Activated CD8-positive, alpha-beta memory T cell treated with anti-CD3 and anti-CD28 coated beads for 36 hours (primary cell): ENCODE results near the gene BOLL. TPM values are rescaled to one million over a fixed set of nuclear protein-coding genes. Genes with fewer than 3 reads are reported as not detected.
"Not testable (repeated sequence)": the region's sequence is repeated elsewhere in the genome, so short reads cannot be mapped to it uniquely, and the experiment has no call there.

Experiments used
- CTCF ChIA-PET: fragments of 350-600 bp; sonication (Branson Sonifier 250); formaldehyde crosslinking; loops from one replicate; lab custom pipeline; 2021; ENCODE audit warnings: antibody characterized with exemption; lab: Charles Lee
- POLR2A ChIA-PET: fragments of 350-600 bp; sonication (Branson Sonifier 250); formaldehyde crosslinking; loops from one replicate; lab custom pipeline; 2021; ENCODE audit warnings: antibody characterized with exemption; lab: Charles Lee
- total RNA-seq, 2 experiments: library from RNA; stranded (reverse); gene quantifications; one replicate each; pipeline ENCODE4 v1.2.3, GENCODE V29; 2021

BOLL gene
- total RNA-seq, 2 experiments from 2014 or later: not detected

DNA sequence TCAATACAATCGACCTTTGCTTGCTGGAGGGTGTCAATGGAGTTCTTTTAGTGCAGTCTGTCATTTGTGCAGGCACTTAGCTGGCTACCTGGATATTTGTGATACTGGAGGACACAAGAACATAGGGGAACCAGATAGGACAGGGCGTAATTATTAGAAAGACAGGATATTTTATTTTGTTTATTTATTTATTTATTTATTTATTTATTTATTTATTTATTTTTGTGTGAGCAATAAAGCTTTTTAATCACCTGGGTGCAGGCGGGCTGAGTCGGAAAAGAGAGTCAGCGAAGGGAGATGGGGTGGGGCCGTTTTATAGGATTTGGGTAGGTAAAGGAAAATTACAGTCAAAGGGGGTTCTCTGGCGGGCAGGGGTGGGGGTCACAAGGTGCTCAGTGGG lies 76.0 kb downstream of the BOLL start:
- CTCF ChIA-PET: interaction anchor here (0.7 kb wide), 1 partner anchor 35 kb away, joined by 3 read pairs; no protein-coding TSS in a partner anchor
- POLR2A ChIA-PET: not testable (repeated sequence)

DNA sequence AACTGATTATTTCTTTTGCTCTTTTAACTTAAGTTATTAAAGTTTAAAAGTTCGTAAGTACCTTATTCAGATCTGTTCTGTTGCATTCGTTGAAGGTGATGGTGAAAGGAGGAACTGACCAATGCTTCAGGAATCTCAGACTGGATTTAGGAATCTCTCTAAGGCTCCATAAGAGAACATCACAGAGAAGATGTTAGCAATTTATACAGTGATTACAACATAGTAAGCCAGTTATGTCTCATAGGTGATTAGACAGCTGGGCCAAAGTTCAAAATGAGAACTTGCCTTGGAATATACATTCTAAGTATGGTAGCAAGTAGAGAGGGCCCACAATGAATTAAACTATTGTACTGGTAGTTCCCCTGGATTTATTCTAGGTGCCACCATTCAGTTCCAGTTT lies 76.8 kb downstream of the BOLL start:
- ChIA-PET CTCF (no interaction called here), POLR2A (no interaction called here)

DNA sequence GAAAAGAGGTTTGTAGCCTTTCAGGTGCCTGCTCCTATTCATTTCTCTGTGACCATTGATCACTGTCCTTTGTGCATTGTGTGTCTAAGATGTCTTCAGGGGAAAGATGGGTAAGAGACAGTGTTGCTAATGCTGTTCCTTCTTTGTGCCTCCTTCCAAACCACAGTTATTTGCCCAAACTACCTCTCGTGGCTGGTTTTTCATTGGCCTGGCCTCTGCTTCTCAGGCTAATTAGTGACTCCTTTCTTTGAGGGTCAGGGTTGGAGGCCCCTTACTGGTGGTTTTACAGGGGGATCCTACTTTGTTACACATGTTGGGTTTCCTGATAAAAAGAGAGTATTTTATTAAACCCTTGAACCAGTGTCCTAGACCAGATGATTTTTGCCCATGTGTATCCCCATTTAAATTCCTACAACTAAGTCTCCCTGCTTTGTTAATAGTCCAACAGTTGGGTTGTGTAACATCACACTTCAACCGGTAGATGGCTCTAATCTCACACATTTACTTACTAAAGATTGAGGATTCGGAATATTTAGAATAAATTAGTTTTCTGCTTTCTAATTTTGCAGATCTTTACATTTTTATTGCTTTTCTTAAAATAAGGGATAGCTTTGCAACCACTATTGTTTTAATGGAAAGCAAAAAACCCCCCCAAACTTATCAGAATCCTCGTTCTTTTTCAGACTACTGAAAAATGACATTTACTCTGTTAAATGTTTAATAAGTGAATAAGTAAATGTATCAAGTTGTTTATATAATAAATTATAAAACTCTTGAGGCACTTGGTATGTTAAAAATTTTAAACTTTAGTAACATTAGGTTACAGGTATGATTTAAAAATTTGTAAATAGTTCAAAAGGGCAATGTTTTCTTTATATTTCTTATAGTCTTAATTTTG lies 77.6 kb downstream of the BOLL start:
- POLR2A ChIA-PET: no interaction called here
- CTCF ChIA-PET: no interaction called here

DNA sequence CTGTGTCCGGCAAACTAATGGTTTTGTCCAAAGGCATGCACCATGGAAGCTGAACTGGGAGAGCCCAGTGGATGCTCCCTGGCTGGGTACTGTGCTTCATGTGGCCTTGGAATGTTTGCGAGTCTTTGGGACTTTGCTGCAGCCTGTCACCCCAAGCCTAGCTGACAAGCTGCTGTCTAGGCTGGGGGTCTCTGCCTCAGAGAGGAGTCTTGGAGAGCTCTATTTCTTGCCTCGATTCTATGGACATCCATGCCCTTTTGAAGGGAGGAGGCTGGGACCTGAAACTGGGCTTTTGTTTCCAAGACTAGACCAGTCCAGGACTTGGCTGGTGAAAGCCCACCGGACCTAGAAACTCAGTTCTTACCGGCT lies 78.3 kb downstream of the BOLL start:
- CTCF ChIA-PET: interaction anchor here (1.5 kb wide), 1 partner anchor 72 kb away, joined by 6 read pairs; no protein-coding TSS in a partner anchor

DNA sequence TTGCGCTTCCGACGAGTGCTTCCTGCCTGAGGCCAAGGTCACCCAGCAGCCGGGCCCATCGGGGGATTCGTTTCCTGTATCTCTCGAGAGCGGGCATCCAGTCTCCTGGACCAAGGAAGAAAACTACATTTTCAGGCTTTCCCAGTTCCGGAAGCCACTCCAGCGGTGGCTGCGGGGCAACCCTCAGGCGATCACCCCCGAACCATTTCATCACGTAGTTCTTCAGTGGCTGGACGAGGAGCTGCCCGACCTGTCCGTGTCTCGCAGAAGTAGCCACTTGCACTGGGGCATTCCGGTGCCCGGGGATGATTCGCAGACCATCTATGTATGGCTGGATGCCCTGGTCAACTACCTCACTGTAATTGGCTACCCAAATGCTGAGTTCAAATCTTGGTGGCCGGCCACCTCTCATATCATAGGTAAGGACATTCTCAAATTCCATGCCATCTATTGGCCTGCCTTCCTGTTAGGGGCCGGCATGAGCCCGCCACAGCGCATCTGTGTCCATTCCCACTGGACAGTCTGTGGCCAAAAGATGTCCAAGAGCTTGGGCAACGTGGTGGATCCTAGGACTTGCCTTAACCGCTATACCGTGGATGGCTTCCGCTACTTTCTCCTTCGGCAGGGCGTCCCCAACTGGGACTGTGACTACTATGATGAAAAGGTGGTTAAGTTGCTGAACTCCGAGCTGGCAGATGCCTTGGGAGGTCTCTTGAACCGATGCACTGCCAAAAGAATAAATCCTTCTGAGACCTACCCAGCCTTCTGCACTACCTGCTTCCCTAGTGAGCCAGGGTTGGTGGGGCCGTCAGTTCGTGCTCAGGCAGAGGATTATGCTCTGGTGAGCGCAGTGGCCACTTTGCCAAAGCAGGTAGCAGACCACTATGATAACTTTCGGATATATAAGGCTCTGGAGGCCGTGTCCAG lies 78.9 kb downstream of the BOLL start:
- ChIA-PET POLR2A (interaction anchor here (0.6 to 1.5 kb wide), 3 partner anchors 190 to 271 kb away, joined by 3 to 7 read pairs (median 5); partner anchors contain the start of genes HSPD1, HSPE1, MOB4 and SF3B1), CTCF (interaction anchor here (0.6 to 1.5 kb wide), 2 partner anchors 26 to 73 kb away, joined by 4 to 6 read pairs; no protein-coding TSS in a partner anchor)

More for the DNA sequence above, 78.3 kb downstream of the BOLL start:
- POLR2A ChIA-PET: no interaction called here

DNA sequence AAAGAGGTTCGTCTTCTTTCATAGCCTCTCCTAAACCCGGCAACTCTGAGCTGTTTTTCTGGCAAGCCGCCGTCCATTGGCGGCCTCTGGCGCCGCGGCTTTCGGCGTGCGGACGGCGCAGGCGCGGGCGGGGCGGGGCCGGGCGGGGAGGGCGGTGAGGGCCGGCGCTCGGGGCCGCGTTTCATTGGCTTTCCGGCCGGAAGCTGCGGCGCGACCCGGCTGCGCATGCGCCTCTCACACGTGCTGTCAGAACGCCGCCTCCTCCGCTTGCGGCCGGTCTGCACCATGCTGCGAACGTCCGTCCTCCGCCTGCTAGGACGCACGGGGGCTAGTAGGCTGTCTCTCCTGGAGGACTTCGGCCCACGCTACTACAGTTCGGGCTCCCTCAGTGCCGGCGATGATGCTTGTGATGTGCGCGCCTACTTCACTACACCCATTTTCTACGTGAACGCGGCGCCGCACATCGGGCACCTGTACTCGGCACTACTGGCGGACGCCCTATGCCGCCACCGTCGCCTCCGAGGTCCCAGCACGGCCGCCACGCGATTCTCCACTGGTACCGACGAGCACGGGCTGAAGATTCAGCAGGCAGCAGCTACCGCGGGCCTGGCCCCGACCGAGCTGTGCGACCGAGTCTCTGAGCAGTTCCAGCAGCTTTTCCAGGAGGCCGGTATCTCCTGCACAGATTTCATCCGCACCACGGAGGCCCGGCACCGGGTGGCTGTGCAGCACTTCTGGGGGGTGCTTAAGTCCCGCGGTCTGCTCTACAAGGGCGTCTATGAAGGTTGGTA lies 79.8 kb downstream of the BOLL start, which contains the start of gene MARS2:
MARS2 (plus strand) TSS at position 249 of the 791 bp plus-strand sequence; CDS start at position 286, 37 bp downstream.
- POLR2A ChIA-PET: interaction anchor here (0.6 to 1.5 kb wide), 5 partner anchors 189 to 270 kb away, joined by 3 to 9 read pairs (median 5); partner anchors contain the start of genes COQ10B, HSPD1, HSPE1 and MOB4
- CTCF ChIA-PET: interaction anchor here (0.6 to 1.5 kb wide), 3 partner anchors 25 to 189 kb away, joined by 3 to 6 read pairs (median 4); partner anchors contain the start of gene MOB4

DNA sequence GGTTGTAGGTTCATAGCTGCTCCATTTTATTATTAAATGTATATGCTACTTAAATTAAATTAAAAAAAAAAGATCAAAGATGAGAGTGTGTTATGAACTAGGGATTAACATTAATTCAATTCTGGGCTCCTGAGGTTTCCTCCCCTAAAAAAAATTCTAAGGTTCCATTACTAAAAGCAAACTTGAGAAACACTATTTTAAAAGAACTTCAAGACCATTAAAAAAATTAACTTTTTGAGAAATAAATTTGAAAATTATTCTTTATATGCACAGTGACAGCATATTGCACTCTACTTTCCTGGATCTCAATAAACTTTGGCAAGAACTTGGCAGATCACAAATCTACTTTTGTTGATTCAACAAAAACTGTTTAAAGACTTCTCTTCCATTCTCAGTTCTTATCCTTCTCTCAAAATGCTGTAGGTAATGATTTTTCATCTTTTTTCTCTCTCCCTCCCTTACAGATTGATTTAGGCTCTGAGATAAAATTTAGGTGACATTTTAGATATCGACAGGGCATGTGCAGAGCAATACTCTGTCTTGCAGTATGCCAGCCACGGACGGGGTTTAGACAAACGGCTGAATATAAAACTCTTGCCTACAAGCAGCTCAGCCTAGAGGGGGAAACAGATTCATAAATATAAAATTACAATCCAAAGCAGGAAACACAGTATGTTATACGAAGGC lies 80.5 kb downstream of the BOLL start:
- CTCF ChIA-PET: interaction anchor here (1.3 kb wide), 1 partner anchor 188 kb away, joined by 3 read pairs; the partner anchor contains the start of gene MOB4
- POLR2A ChIA-PET: interaction anchor here (0.6 to 1.5 kb wide), 5 partner anchors 188 to 270 kb away, joined by 3 to 9 read pairs (median 5); partner anchors contain the start of genes COQ10B, HSPD1, HSPE1 and MOB4

DNA sequence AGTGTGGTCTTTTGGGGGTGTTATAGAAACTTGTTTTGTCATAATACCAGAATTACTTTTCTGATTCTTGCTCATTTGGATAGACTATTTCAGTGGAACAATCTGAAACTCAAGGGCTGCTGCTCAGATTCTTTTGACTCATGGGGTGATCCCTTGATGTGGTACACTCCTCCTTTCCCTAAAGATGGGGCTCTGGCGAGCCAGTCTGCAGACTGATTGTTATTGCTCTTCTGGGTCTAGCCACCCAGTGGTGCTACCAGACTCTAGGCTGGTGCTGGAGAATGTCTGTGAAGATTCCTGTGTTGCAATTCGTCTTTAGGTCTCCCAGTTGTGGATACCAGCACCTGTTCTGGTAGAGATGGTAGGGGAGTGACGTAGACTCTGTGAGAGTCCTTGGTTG lies 84.2 kb downstream of the BOLL start:
- ChIA-PET CTCF (no interaction called here), POLR2A (no interaction called here)

DNA sequence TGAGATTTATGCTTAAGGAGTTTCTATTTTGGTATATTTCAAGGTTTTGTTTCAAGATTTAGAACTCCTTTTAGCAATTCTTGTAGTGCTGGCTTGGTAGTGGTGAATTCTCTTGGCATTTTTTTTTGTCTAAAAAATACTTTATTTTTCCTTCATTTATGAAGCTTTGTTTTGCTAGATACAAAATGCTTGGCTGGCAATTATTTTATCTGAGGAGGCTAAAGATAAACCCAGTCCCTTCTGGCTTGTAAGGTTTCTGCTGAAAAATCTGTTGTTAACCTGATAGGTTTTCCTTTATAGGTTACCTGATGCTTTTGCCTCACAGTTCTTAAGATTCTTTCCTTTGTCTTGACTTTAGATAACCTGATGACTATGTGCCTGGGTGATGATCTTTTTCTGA lies 85.4 kb downstream of the BOLL start:
- CTCF ChIA-PET, POLR2A ChIA-PET: not testable (repeated sequence)

DNA sequence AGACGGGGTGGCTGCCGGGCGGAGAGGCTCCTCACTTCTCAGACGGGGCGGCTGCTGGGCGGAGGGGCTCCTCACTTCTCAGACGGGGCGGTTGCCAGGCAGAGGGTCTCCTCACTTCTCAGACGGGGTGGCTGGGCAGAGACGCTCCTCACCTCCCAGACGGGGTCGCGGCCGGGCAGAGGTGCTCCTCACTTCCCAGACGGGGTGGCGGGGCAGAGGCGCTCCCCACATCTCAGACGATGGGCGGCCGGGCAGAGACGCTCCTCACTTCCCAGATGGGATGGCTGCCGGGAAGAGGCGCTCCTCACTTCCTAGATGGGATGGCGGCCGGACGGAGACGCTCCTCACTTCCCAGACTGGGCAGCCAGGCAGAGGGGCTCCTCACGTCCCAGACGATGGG lies 88.5 kb downstream of the BOLL start:
- CTCF ChIA-PET, POLR2A ChIA-PET: not testable (repeated sequence)

DNA sequence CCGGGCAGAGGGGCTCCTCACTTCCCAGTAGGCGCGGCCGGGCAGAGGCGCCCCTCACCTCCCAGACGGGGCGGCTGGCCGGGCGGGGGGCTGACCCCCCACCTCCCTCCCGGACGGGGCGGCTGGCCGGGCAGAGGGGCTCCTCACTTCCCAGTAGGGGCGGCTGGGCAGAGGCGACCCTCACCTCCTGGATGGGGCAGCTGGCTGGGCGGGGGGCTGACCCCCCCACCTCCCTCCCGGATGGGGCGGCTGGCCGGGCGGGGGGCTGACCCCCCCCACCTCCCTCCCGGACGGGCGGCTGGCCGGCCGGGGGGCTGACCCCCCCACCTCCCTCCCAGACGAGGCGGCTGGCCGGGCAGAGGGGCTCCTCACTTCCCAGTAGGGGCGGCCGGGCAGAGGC lies 89.1 kb downstream of the BOLL start:
- POLR2A ChIA-PET, CTCF ChIA-PET: not testable (repeated sequence)

DNA sequence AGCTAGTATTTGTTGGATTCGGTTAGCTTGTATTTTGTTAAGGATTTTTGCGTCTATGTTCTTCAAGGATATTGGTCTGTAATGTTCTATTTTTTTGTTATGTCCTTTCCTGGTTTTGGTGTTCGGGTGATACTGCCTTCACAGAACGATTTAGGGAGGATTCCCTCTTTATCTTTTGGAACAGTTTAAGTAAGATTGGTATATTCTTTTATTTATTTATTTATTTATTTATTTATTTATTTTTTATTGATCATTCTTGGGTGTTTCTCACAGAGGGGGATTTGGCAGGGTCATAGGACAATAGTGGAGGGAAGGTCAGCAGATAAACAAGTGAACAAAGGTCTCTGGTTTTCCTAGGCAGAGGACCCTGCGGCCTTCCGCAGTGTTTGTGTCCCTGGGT lies 89.9 kb downstream of the BOLL start:
- POLR2A ChIA-PET: not testable (repeated sequence)

DNA sequence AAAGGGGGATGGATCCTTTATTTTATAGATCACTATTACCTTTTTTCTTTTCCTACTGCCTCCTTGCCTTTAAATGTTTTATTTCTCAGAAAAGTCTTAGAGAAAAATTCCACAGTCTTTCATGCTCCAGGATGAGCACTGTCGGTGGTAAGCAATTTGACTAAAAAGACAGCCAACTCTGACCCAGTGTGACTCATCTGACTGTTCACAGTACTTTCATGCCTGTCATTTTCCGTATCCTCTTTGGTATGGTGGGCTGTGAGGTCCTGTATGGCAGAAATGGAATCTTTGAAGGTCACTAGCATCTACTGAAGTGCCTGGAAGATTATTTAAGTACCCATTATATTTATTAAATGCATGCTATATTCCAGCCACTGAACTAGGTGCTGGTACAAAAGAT lies 107.6 kb downstream of the BOLL start:
- POLR2A ChIA-PET: no interaction called here
- CTCF ChIA-PET: no interaction called here

More for the DNA sequence above, 89.9 kb downstream of the BOLL start:
- CTCF ChIA-PET: not testable (repeated sequence)

DNA sequence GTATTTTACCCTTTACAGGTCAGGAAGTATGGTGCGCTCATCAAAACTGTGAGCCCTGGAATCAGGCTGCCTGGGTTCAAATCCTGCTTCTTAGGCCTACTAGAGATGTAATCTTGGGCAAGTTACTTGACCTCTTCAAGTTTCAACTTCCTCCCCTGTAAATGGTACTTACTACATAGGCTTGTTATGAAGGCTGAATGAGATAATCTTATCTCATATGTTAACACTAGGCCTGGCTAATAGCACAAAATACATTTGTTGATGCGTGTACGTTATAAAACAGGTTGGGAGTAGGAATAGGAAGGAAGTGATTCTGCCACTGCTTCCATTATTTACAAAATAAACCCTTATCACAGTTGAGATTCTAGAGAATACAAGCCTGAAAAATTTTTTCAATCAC lies 108.1 kb downstream of the BOLL start:
- POLR2A ChIA-PET: no interaction called here
- CTCF ChIA-PET: no interaction called here
